Glomerular endothelial cell (primary cell): ENCODE data around the gene COL5A1. TPM values are rescaled to one million over a fixed set of nuclear protein-coding genes. Genes with fewer than 3 reads are reported as not detected.

Experiments
- DNase-seq: peaks from one replicate; pipeline ENCODE4 v3.0.0-alpha.2; 2011; ENCODE audit warnings: low read depth, low spot score; ENCODE audit errors: extremely low read depth
- total RNA-seq: library from RNA; depleted of rRNA; stranded (reverse); fragments of >200 nt; gene quantifications from 2 replicates; pipeline ENCODE4 v1.2.3, GENCODE V29; 2015

COL5A1 gene
- total RNA-seq, 1 donor from 2014 or later: 366 TPM

- no peak for DNase-seq
Observed at GRCh38 chr9:134625361-134626068, 16.1 kb upstream of the COL5A1 start.

DNA sequence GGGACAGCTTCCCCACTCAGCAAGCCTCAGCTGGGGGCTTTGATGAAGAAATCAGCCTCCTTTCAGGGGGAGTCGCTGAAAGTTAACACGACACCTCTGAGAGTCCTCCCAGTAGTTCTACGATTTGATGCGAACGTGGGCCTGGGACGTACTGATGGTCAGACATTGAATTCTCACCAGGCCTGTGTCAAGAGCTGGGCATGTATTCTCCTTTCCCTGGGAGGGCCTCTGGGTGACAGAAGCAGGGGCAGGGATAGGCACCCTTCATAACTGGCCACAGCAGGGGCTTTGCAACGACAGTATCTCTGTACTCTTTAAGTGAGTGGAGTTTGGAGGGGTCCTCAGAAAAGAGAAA, 15.6 kb upstream of the COL5A1 start:
- no peak for DNase-seq

GRCh38 chr9:134626571-134627416, 14.8 kb upstream of the COL5A1 start:
- no peak for DNase-seq

DNA sequence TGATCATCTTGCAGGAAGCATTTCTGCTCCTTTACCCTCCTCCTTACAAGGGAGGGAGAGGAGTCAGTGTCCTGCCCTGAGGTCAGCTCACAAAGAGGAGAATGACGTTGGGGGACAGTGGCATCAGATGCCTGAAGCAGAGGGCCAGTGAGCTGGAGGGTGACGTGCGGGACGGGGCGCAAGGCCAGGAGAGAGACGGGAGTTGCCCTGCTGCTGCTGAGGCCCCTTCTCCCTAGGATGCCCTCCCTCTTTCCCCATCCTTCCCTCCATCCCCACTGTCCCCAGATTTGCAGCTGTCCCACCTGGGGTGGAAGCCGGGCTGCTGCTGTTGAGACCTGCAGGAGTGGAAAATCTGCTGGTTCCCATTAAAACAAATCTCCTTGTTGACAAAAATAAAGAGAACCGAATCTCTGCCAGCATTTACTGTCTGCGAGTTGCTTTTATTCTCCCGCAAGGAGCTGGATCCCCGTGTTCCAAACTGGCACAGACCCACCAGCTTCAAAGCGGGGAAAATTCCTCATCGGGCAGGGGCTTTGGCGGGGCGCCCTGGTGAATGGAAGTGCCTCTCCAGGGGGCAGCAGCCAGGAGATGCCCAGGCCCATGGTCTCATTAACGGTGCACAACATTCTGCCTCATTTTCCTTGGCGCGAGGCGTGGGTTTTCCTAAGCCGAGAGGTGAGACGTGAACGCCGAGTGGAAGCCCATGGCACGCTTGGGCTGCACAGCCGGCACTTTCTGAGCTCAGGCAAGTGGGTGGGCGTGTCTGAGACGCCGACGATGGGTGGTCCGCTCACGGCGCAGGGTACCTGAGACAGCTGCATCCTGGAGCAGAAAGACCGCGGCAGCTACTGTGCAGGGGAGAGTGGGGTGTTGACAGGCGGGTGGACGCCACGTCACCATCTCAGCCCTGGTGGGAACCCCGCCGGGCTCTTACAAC, 13.9 kb upstream of the COL5A1 start:
- no peak for DNase-seq

- DNase-seq: no peak
Observed at GRCh38 chr9:134628354-134628736, 13.3 kb upstream of the COL5A1 start.

- no peak for DNase-seq
Observed at GRCh38 chr9:134629061-134629585, 12.5 kb upstream of the COL5A1 start.

DNA sequence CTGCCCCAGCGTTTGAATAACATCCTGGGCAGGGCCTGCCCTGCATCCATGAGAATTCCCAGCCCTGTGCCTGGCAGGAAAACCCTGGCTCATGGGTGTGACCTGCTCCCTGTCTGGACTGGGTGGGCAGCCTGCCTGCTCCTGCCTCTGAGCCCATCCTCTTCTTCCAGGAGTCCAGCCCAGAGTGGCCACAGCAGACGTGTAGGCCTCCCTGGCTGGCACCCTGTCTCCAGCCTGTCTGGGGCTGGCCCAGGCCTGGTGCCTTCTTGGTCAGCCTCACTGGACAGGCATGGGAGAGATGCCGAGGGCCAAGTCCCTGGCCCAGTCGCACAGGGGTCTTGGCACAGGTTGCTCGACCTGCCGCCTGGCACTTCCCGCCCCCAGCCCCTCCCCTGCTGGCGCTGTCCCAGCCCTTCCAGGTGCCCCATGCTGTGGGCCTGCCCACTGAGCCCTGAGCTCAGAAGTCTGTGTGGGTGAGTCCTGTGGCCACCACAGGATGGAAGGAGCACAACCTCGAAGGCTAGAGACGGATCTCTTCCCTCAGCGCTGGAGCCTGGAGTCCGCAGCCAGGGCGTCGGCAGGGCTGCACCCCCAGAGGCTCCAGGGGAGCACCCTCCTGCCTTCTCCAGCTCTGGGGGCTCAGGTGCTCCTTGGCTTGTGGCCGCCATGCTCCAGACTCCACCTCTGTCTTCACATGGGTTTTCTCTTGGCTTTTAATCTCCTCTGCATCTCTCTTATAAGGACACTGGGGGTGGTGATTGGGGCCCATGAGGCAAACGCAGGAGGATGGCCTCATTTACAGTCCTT, 11.8 kb upstream of the COL5A1 start:
- DNase-seq: no peak

DNA sequence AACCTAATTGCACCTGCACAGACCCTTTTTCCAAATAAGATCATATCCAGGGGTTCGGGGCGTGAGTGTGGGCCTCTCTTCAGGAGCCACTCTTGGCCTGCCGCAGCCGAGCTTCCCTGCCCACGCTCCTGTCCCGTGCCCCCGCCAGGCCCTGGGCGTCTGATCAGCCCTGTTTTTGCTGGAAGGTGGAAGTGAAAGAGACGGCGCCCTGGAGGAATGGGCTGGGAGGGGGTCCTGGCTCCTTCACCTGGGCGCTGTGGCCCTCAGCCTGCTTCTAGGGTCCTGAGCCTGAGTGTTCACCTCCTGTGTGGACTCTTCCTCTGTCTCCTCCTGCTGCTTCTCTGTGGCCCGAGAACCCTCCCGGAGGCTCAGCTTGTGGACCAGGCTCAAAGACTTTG, 11.2 kb upstream of the COL5A1 start:
- no peak for DNase-seq

DNA sequence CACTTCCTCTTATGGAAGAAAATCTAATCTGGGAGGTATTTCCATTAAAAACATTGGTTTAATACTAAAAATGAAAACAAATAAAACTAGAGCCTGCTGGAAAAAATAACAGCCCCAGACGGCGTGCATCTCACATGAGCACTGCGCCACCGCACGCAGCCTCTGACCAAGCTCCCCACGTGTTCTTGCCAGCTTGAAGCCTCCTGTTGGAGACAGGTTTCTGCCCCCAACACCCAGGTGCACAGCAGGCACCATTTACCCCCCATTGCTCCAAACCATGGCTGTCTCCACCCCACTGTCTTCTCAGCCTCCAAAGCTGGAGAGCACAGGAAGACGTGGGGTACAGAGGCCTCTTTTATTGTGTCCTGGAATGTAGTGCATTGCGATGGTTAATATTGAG, 10.7 kb upstream of the COL5A1 start:
- no peak for DNase-seq

- DNase-seq: no peak
Observed at GRCh38 chr9:134631881-134632280, 9.7 kb upstream of the COL5A1 start.

DNA sequence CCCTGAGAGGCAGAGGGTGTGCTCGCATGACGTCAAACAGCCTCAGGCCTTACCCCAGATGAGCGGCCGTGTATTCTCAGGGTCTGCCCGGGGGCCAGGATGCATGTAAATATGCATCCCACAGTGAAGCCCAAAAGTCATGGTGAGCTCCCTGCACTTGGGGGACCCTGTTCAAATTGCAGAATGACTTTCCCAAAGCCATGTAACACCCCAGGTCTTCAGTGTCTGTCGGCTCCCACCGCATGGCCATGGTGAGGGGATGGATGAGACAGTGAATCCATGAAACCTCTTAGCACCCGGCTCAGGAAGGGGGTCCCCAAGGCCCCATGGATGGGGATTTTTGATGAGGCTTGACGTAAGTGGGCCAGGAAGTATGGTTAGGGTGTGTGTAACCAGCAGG, 9.3 kb upstream of the COL5A1 start:
- no peak for DNase-seq

GRCh38 chr9:134633362-134634142, 8.1 kb upstream of the COL5A1 start:
- no peak for DNase-seq

- no peak for DNase-seq
Observed at GRCh38 chr9:134634176-134634575, 7.4 kb upstream of the COL5A1 start.

- no peak for DNase-seq
Observed at GRCh38 chr9:134634667-134635230, 6.9 kb upstream of the COL5A1 start.

DNA sequence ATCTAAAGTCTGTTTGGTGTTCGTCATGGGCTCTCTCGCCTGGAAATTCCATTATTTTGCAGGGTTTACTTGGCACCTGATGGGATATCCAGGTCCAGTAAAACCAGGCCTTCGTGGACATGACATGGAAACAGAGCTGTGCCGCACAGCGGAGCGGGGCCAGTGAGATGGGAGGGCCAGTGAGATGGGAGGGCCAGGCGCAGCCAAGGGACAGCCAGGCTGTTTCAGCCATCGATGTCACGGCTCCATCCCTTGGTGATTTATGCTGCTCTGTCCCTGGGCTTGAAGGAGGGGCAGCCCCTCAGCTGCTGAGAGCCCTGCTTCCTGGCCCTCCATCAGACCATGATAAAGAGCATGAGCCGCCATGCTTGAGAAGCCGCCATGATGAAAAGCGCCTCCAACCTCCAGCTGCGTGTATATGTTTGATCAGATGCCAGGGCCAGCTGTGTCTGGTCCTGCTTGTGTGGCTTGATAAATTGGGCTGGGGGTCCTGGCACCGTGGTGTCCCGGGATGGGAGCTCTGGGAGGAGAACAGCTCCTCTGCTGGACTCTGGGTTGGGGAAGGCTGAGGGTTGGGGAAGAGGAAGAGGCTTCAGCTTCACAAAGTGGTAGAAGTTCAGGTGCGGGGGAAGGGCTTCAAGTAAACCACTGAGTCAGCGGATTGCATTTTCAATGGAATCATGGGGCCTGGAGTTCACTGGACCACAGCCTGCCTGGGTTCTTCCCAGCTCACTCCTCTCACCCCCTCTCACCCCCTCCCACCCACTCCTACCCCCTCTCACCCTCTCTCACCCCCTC, 6.1 kb upstream of the COL5A1 start:
- DNase-seq: no peak

DNA sequence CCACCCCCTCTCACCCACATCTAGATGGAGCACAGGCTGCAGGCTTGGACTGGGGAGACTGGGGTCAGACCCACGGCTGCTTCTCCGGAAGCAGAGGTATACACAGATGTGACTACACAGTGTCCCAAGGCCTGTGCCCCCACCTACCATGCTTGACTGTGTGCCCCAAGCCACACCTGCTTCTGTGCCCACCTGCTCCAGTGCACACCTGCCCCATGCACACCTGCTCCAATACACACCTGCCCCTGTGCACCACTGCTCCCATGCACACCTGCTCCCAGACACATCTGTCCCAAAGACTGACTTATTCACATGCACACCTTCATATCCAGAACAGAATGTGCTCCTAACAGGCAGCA, 5.5 kb upstream of the COL5A1 start:
- no peak for DNase-seq

GRCh38 chr9:134637241-134637640, 4.4 kb upstream of the COL5A1 start:
- DNase-seq: no peak
